ENCODE results near the gene FMN2. TPM values are rescaled to one million over a fixed set of nuclear protein-coding genes. Genes with fewer than 3 reads are reported as not detected.

The FMN2 gene
- total RNA-seq, 2 donors from 2014 or later, result 26.9 to 27.2 TPM

DNA sequence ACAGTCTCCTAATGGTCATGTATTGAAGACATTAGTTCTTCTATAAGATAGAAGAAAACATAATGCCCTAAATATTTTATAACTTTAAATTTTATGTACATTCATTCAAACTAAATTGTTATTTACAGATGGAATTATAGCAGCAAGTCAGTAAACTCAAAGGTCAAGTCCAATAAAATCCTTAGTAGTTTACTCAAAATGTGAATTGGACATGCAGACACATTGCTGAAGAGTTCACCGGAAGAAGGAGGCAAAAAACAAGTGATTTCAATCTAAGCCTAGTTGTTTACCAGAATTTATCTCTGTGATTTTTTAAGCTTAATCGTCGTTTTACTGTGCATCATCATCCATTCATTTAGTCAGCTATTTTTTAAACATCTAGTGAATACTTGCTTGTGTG is 370.6 kb downstream of the FMN2 start:
- Histone ChIP-seq H3K4me3 (ENCODE audit: low read length) (no peak overlapping the region), H3K27me3 (ENCODE audit: control insufficient read depth, insufficient read depth, low read length, poor library complexity, severe bottlenecking) (no peaks in the 10 kb centered on the region), H3K9ac (ENCODE audit: extremely low read depth, low read length, poor library complexity, severe bottlenecking) (no peak overlapping the region), H3K4me1 (ENCODE audit: control insufficient read depth, insufficient read depth, low read length) (peaks cover 21% of the 10 kb centered on the region), H3K9me3 (ENCODE audit: control insufficient read depth, low read length) (no peaks in the 10 kb centered on the region), H3K27ac (ENCODE audit: low read depth, low read length) (no peak overlapping the region), H3K36me3 (ENCODE audit: control insufficient read depth, insufficient read depth, low read length) (peaks cover 8% of the 10 kb centered on the region)
- H3K4me3 Mint-ChIP-seq, result no peak overlapping the region
- H3K27ac Mint-ChIP-seq, result no peak overlapping the region
- DNase-seq, result no peak
- TF ChIP-seq, protein P1, sequence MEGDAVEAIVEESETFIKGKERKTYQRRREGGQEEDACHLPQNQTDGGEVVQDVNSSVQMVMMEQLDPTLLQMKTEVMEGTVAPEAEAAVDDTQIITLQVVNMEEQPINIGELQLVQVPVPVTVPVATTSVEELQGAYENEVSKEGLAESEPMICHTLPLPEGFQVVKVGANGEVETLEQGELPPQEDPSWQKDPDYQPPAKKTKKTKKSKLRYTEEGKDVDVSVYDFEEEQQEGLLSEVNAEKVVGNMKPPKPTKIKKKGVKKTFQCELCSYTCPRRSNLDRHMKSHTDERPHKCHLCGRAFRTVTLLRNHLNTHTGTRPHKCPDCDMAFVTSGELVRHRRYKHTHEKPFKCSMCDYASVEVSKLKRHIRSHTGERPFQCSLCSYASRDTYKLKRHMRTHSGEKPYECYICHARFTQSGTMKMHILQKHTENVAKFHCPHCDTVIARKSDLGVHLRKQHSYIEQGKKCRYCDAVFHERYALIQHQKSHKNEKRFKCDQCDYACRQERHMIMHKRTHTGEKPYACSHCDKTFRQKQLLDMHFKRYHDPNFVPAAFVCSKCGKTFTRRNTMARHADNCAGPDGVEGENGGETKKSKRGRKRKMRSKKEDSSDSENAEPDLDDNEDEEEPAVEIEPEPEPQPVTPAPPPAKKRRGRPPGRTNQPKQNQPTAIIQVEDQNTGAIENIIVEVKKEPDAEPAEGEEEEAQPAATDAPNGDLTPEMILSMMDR (conservative IDR thresholded peaks at IDR 0.05), result no peak
- H3K4me1 Mint-ChIP-seq, result peaks cover 62% of the 10 kb centered on the region
- H3K9me3 Mint-ChIP-seq, result no peaks in the 10 kb centered on the region
- 100% methylated on average over 1 to 3 of the region's 3 CpGs for WGBS, 2 experiments (ENCODE audit: insufficient coverage in 1 of 2, insufficient read length in 1 of 2)
- peaks cover 2% of the 10 kb centered on the region for H3K36me3 Mint-ChIP-seq (ENCODE audit: low read depth)
- H3K27me3 Mint-ChIP-seq (ENCODE audit: insufficient read depth), result no peaks in the 10 kb centered on the region

GRCh38 chr1:240462766-240463395 is 371.2 kb downstream of the FMN2 start:
- Mint-ChIP-seq H3K36me3 (ENCODE audit: low read depth) (peaks cover 5% of the 10 kb centered on the region), H3K4me1 (peaks cover 58% of the 10 kb centered on the region), H3K27ac (no peak overlapping the region), H3K9me3 (no peaks in the 10 kb centered on the region), H3K27me3 (ENCODE audit: insufficient read depth) (no peaks in the 10 kb centered on the region), H3K4me3 (no peak overlapping the region)
- TF ChIP-seq, protein P1 (conservative IDR thresholded peaks at IDR 0.05), result no peak
- H3K27ac ChIP-seq (ENCODE audit: low read depth, low read length), result no peak overlapping the region
- no peak for DNase-seq
- H3K9me3 ChIP-seq (ENCODE audit: control insufficient read depth, low read length), result no peaks in the 10 kb centered on the region
- no peaks in the 10 kb centered on the region for H3K27me3 ChIP-seq (ENCODE audit: control insufficient read depth, insufficient read depth, low read length, poor library complexity, severe bottlenecking)
- H3K36me3 ChIP-seq (ENCODE audit: control insufficient read depth, insufficient read depth, low read length), result peaks cover 9% of the 10 kb centered on the region
- no peak overlapping the region for H3K4me3 ChIP-seq (ENCODE audit: low read length)
- peaks cover 21% of the 10 kb centered on the region for H3K4me1 ChIP-seq (ENCODE audit: control insufficient read depth, insufficient read depth, low read length)
- 84 to 94% methylated on average over 6 to 7 of the region's 7 CpGs for WGBS, 2 experiments (ENCODE audit: insufficient coverage in 1 of 2, insufficient read length in 1 of 2)
- H3K9ac ChIP-seq (ENCODE audit: extremely low read depth, low read length, poor library complexity, severe bottlenecking), result no peak overlapping the region

DNA sequence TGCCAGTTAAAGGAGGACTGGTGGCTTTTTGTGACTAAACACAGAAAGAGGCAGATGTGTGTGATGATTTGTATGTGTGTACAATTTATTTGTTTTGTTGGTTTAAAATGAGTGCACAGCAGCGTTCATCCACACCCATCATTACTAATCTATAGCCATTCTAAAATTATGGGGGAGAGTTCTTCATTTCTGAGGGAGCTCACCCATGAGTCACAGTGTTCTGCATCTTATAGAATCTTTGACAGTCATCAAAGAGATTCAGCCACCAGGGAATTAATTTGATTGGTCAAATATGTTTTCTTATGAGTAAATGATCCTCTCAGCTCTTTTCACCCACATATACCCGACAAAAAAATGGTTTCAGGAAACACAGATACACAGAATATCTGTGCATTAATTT is 372.4 kb downstream of the FMN2 start:
- no peak overlapping the region for H3K4me3 ChIP-seq (ENCODE audit: low read length)
- H3K27me3 ChIP-seq (ENCODE audit: control insufficient read depth, insufficient read depth, low read length, poor library complexity, severe bottlenecking), result no peaks in the 10 kb centered on the region
- H3K27me3 Mint-ChIP-seq (ENCODE audit: insufficient read depth), result no peaks in the 10 kb centered on the region
- TF ChIP-seq, protein P1 (conservative IDR thresholded peaks at IDR 0.05), result no peak
- no peak overlapping the region for H3K27ac Mint-ChIP-seq
- H3K27ac ChIP-seq (ENCODE audit: low read depth, low read length), result no peak overlapping the region
- 80% methylated on average over 1 of the region's 2 CpGs; no CpG with 5 or more reads in 1 of the 2 experiments for WGBS, 2 experiments (ENCODE audit: insufficient coverage in 1 of 2, insufficient read length in 1 of 2)
- no peaks in the 10 kb centered on the region for H3K9me3 Mint-ChIP-seq
- H3K4me1 ChIP-seq (ENCODE audit: control insufficient read depth, insufficient read depth, low read length), result peaks cover 17% of the 10 kb centered on the region
- H3K4me1 Mint-ChIP-seq, result peaks cover 47% of the 10 kb centered on the region
- H3K4me3 Mint-ChIP-seq, result no peak overlapping the region
- H3K36me3 ChIP-seq (ENCODE audit: control insufficient read depth, insufficient read depth, low read length), result peaks cover 14% of the 10 kb centered on the region
- H3K9ac ChIP-seq (ENCODE audit: extremely low read depth, low read length, poor library complexity, severe bottlenecking), result no peak overlapping the region
- H3K36me3 Mint-ChIP-seq (ENCODE audit: low read depth), result peaks cover 5% of the 10 kb centered on the region
- no peak for DNase-seq
- no peaks in the 10 kb centered on the region for H3K9me3 ChIP-seq (ENCODE audit: control insufficient read depth, low read length)

Data from endodermal cell (in vitro differentiated cells).